Posterior vena cava (tissue), 2 donors: ENCODE data around the gene TTLL10. TPM values are rescaled to one million over a fixed set of nuclear protein-coding genes. Genes with fewer than 3 reads are reported as not detected.
"Not testable (repeated sequence)": the region's sequence is repeated elsewhere in the genome, so short reads cannot be mapped to it uniquely, and the experiment has no call there.

Experiments
- DNase-seq: peaks from one replicate; pipeline ENCODE4 v3.0.0-alpha.2; 2020; ENCODE audit warnings: low spot score
- intact Hi-C, 2 donors: fragments of 100-400 bp; cut with DNase I; formaldehyde crosslinking; loops; one replicate each; pipeline versions ENCODE4 v1.14.1 to v1.14.2; 2022 to 2023
- total RNA-seq, 2 donors: library from RNA; stranded (reverse); fragmentation: NEBNext Ultra II Directional; extraction: Animal tissue kit (Norgen Biotek cat#: 25700); gene quantifications; one replicate each; pipeline ENCODE4 v1.2.1, GENCODE V29; 2021
- donor health status: DM: yes; HTN: yes; CAD: no.
- donor health status: DM: yes; HTN: yes; CAD: no.

TTLL10 gene
- total RNA-seq, 2 donors from 2014 or later: 0.19 TPM; not detected in 1

- DNase-seq: no peak
- intact Hi-C loops: no loop called here
Measured at GRCh38 chr1:1137256-1138045, 36.2 kb upstream of the TTLL10 start.

- no peak for DNase-seq
- intact Hi-C loops: no loop called here
Measured at GRCh38 chr1:1140673-1141072, 33.0 kb upstream of the TTLL10 start.

GRCh38 chr1:1141244-1141910 lies 32.3 kb upstream of the TTLL10 start:
- no peak for DNase-seq
- intact Hi-C loops: no loop called here

- intact Hi-C loops: no loop called here
- no peak for DNase-seq
Measured at GRCh38 chr1:1141911-1142250, 31.8 kb upstream of the TTLL10 start.

- DNase-seq, intact Hi-C loops: not testable (repeated sequence)
Measured at GRCh38 chr1:1142352-1142751, 31.3 kb upstream of the TTLL10 start.

GRCh38 chr1:1142844-1143243 lies 30.8 kb upstream of the TTLL10 start:
- intact Hi-C loops: no loop called here
- DNase-seq: no peak

GRCh38 chr1:1143636-1144035 lies 30.0 kb upstream of the TTLL10 start:
- DNase-seq: no peak
- intact Hi-C loops: no loop called here

GRCh38 chr1:1144122-1144842 lies 29.4 kb upstream of the TTLL10 start:
- no peak for DNase-seq
- intact Hi-C loops: no loop called here

GRCh38 chr1:1144843-1145546 lies 28.7 kb upstream of the TTLL10 start:
- no peak for DNase-seq
- intact Hi-C loops: no loop called here

GRCh38 chr1:1145547-1145914 lies 28.1 kb upstream of the TTLL10 start:
- DNase-seq: no peak
- intact Hi-C loops: no loop called here

GRCh38 chr1:1146026-1146425 lies 27.7 kb upstream of the TTLL10 start:
- no peak for DNase-seq
- intact Hi-C loops: no loop called here

GRCh38 chr1:1146596-1146995 lies 27.1 kb upstream of the TTLL10 start:
- intact Hi-C loops: no loop called here

GRCh38 chr1:1148061-1148460 lies 25.6 kb upstream of the TTLL10 start:
- no peak for DNase-seq
- intact Hi-C loops: no loop called here

More at GRCh38 chr1:1146596-1146995, 27.1 kb upstream of the TTLL10 start:
- no peak for DNase-seq

- DNase-seq: no peak
- intact Hi-C loops: no loop called here
Measured at GRCh38 chr1:1148569-1148968, 25.1 kb upstream of the TTLL10 start.

- intact Hi-C loops: no loop called here
- no peak for DNase-seq
Measured at GRCh38 chr1:1149416-1149815, 24.3 kb upstream of the TTLL10 start.

GRCh38 chr1:1150100-1150499 lies 23.6 kb upstream of the TTLL10 start:
- intact Hi-C loops: no loop called here

GRCh38 chr1:1151306-1151705 lies 22.4 kb upstream of the TTLL10 start:
- DNase-seq: no peak
- intact Hi-C loops: no loop called here

More at GRCh38 chr1:1150100-1150499, 23.6 kb upstream of the TTLL10 start:
- DNase-seq: no peak

- intact Hi-C loops, DNase-seq: not testable (repeated sequence)
Measured at GRCh38 chr1:1152431-1152830, 21.2 kb upstream of the TTLL10 start.

- intact Hi-C loops: loop anchor here in 1 of 2 donors (1.0 kb wide), 1 partner anchor 156 kb away; no protein-coding TSS in a partner anchor
- not testable (repeated sequence) for DNase-seq
Measured at GRCh38 chr1:1153215-1153614, 20.5 kb upstream of the TTLL10 start.

- no peak for DNase-seq
- intact Hi-C loops: loop anchor here in 1 of 2 donors (1.0 kb wide), 1 partner anchor 157 kb away; no protein-coding TSS in a partner anchor
Measured at GRCh38 chr1:1153874-1154273, 19.8 kb upstream of the TTLL10 start.
